Breast epithelium (tissue), 4 donors: ENCODE results near the gene KDM6B. TPM values are rescaled to one million over a fixed set of nuclear protein-coding genes. Genes with fewer than 3 reads are reported as not detected.

Source experiments
- DNase-seq, 2 donors: peaks; one replicate each; pipeline ENCODE4 v3.0.0-alpha.2; 2019; ENCODE audit warnings: low spot score in 2 of 2
- H3K27ac ChIP-seq, 2 donors: fragments of 200-600 bp; sonication (generic) in 1 of 2; one replicate each; pipeline ENCODE4 v1.5.1; 2016 to 2019; ENCODE audit warnings: mild to moderate bottlenecking in 1 of 2
- H3K27me3 ChIP-seq, 2 donors: fragments of 200-600 bp; sonication (generic) in 1 of 2; one replicate each; pipeline versions ENCODE4 v1.5.1 to v1.6.0; 2017 to 2019; ENCODE audit warnings: control low read depth in 1 of 2, mild to moderate bottlenecking in 1 of 2
- H3K36me3 ChIP-seq: fragments of 200-600 bp; one replicate; pipeline ENCODE4 v1.5.1; 2019
- H3K4me1 ChIP-seq, 2 donors: fragments of 200-600 bp; sonication (generic); one replicate each; pipeline ENCODE4 v1.5.1; 2016 to 2019; ENCODE audit warnings: control low read depth in 1 of 2
- H3K4me3 ChIP-seq, 3 donors: fragments of 200-600 bp; sonication (generic); 1 replicate in 2 of 3; 2 replicates in 1 of 3; pipeline ENCODE4 v1.5.1; 2016 to 2019; ENCODE audit warnings: mild to moderate bottlenecking in 3 of 3, moderate library complexity in 2 of 3
- H3K9me3 ChIP-seq, 2 donors: fragments of 200-600 bp; sonication (generic) in 1 of 2; one replicate each; pipeline ENCODE4 v1.5.1; 2016 to 2019; ENCODE audit warnings: control low read depth in 1 of 2
- POLR2A ChIP-seq: fragments of 450-650 bp; IDR thresholded peaks from one replicate; pipeline ENCODE4 v1.6.1; 2016; ENCODE audit warnings: antibody characterized with exemption, mild to moderate bottlenecking, moderate library complexity
- POLR2AphosphoS5 ChIP-seq, 3 donors: sonication (generic); formaldehyde crosslinking; IDR thresholded peaks; one replicate each; pipeline ENCODE4 v1.6.1; 2017; ENCODE audit warnings: antibody characterized with exemption in 3 of 3
- intact Hi-C: fragments of 100-400 bp; cut with DNase I; formaldehyde crosslinking; loops from one replicate; pipeline ENCODE4 v1.15.1; 2023; ENCODE audit warnings: low total_unique reads
- total RNA-seq, 3 donors: library from RNA; depleted of rRNA; stranded (reverse); fragments of >200 nt; gene quantifications; one replicate each; pipeline ENCODE4 v1.1.0, GENCODE V29; 2016
- TF ChIP-seq, protein P1 (sequence below), 3 donors: fragments of 450-650 bp; IDR thresholded peaks; one replicate each; pipeline ENCODE4 v1.5.1; 2016 to 2017; ENCODE audit warnings: antibody characterized with exemption in 3 of 3, mild to moderate bottlenecking in 3 of 3, moderate library complexity in 3 of 3

The KDM6B gene
- total RNA-seq, 3 donors from 2014 or later, result 6.4 to 89.7 (median 10.5) TPM

DNA sequence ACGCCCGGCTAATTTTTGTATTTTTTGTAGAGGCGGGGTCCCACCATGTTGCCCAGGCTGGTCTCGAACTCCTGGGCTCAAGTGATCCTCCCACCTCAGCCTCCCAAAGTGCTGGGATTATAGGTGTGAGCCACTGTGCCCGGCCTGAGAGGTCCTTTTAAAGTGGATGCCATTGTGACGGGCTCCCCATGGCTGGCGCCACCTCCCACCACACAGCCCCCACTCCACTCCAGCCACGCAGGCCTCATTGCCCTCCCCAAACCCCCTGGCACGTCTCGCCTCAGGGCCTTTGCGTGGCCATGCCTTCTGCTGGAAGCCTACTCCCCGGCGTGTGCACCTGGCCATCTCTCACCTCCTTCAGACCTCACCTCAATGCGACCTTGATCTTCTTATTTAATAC lies 11.9 kb upstream of the KDM6B start:
- Histone ChIP-seq H3K4me3 (no peak overlapping the region), H3K27ac (no peak overlapping the region), H3K36me3 (no peaks in the 10 kb centered on the region), H3K4me1 (no peaks in the 10 kb centered on the region), H3K27me3 (no peaks in the 10 kb centered on the region), H3K9me3 (no peaks in the 10 kb centered on the region)
- DNase-seq, result no peak
- TF ChIP-seq, protein P1, sequence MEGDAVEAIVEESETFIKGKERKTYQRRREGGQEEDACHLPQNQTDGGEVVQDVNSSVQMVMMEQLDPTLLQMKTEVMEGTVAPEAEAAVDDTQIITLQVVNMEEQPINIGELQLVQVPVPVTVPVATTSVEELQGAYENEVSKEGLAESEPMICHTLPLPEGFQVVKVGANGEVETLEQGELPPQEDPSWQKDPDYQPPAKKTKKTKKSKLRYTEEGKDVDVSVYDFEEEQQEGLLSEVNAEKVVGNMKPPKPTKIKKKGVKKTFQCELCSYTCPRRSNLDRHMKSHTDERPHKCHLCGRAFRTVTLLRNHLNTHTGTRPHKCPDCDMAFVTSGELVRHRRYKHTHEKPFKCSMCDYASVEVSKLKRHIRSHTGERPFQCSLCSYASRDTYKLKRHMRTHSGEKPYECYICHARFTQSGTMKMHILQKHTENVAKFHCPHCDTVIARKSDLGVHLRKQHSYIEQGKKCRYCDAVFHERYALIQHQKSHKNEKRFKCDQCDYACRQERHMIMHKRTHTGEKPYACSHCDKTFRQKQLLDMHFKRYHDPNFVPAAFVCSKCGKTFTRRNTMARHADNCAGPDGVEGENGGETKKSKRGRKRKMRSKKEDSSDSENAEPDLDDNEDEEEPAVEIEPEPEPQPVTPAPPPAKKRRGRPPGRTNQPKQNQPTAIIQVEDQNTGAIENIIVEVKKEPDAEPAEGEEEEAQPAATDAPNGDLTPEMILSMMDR (IDR thresholded peaks at IDR 0.05), result no peak
- TF ChIP-seq POLR2A (no peak), POLR2AphosphoS5 (IDR thresholded peaks at IDR 0.05) (no peak)
- intact Hi-C loops, result no loop called here

DNA sequence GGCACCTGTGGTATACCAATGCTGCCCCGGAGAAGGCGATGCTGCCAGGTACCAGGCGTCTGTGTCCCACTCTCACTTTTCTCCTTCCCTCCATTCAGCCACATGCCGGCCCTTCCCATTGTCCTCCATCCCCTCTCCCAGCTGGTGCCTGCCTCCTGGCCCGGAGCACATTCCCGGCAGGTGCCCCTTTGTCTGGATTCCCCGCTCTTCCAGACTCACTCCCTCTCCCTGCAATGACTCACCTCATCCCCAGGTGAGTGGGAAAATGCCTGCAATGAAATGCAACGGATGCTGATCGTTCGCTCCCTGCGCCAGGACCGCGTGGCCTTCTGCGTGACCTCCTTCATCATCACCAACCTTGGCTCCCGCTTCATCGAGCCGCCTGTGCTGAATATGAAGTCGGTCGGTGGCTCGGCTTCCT lies 10.4 kb upstream of the KDM6B start:
- Histone ChIP-seq H3K27me3 (no peaks in the 10 kb centered on the region), H3K4me1 (no peaks in the 10 kb centered on the region), H3K36me3 (no peaks in the 10 kb centered on the region), H3K27ac (no peak overlapping the region), H3K9me3 (no peaks in the 10 kb centered on the region), H3K4me3 (no peak overlapping the region)
- intact Hi-C loops, result no loop called here
- no peak for DNase-seq
- no peak for TF ChIP-seq POLR2A
- TF ChIP-seq, protein P1 (IDR thresholded peaks at IDR 0.05), result no peak
- TF ChIP-seq POLR2AphosphoS5 (IDR thresholded peaks at IDR 0.05), result no peak

DNA sequence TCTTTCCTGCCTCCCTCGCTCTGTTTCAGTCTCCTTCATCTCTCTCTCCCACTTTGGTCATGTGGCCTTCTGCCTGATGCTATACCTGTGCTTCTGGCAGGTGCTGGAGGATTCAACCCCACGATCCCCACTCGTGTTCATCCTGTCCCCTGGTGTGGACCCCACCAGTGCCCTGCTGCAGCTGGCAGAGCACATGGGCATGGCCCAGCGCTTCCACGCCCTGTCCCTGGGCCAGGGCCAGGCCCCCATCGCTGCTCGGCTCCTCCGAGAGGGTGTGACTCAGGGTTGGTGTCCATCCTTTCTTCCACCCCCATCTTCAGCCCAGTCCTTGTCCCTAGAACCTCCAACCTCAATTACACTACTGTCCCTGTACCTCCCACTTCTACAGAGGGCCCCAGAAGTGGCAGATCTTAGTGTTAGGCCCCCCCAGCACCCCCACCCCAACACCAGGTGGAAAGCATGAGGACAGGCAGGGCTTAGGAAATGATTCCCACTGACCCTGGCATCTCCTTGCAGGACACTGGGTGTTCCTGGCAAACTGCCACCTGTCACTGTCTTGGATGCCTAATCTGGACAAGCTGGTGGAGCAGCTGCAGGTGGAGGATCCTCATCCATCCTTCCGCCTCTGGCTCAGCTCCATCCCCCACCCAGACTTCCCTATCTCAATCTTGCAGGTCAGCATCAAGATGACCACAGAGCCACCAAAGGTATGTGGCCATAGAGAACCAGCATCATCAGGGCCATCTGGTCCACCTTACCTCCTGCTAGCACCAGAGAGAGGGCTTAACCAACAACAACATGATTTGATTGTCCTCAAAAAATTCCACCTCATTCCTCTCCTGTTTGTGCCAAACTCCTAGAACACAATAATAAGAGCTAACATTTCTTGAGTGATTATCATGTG lies 9.7 kb upstream of the KDM6B start:
- TF ChIP-seq, protein P1 (IDR thresholded peaks at IDR 0.05), result no peak
- no peak for TF ChIP-seq POLR2AphosphoS5 (IDR thresholded peaks at IDR 0.05)
- no peak for TF ChIP-seq POLR2A
- Histone ChIP-seq H3K36me3 (no peaks in the 10 kb centered on the region), H3K4me3 (no peak overlapping the region), H3K4me1 (no peaks in the 10 kb centered on the region), H3K27ac (no peak overlapping the region), H3K9me3 (no peaks in the 10 kb centered on the region), H3K27me3 (no peaks in the 10 kb centered on the region)
- no peak for DNase-seq
- intact Hi-C loops, result no loop called here

DNA sequence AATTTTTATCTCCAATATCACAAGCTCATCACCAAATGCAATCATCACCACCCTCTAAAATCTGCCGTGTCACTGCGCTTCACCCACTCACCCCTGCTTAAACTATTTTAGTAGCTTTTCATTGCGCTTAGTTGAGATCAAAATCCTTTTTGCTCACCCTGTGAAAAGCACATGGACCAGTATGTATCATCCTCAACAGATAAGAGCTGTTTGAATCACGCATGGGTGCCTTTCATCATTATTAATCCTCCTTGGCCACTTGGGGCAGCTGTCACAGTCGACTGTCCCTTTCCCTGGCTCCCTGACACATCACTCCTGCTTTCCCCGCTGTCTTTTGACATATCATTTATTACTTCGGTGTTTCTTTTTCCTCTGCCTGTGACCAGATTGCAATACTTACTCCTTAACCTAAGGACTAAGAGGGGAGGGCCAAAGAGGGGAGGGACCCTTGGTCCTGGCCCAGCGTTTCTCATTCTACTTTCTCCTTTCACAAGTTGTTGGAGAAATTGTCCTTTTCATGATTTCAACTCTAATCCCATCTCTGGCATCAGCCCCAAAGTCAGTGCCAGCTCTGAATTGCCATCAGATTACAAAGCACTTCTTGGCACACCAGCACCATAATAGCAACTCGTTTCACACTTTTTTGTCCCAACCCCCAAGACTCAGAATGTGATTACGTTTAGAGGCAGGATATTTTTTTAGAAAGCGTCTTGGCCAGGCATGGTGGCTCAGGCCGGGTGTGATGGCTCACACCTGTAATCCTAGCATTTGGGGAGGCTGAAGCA lies 8.6 kb upstream of the KDM6B start:
- Histone ChIP-seq H3K4me3 (no peak overlapping the region), H3K27me3 (no peaks in the 10 kb centered on the region), H3K36me3 (no peaks in the 10 kb centered on the region), H3K27ac (no peak overlapping the region), H3K9me3 (no peaks in the 10 kb centered on the region), H3K4me1 (no peaks in the 10 kb centered on the region)
- DNase-seq, result no peak
- intact Hi-C loops, result no loop called here
- TF ChIP-seq, protein P1 (IDR thresholded peaks at IDR 0.05), result no peak
- TF ChIP-seq POLR2AphosphoS5 (IDR thresholded peaks at IDR 0.05) (no peak), POLR2A (no peak)

DNA sequence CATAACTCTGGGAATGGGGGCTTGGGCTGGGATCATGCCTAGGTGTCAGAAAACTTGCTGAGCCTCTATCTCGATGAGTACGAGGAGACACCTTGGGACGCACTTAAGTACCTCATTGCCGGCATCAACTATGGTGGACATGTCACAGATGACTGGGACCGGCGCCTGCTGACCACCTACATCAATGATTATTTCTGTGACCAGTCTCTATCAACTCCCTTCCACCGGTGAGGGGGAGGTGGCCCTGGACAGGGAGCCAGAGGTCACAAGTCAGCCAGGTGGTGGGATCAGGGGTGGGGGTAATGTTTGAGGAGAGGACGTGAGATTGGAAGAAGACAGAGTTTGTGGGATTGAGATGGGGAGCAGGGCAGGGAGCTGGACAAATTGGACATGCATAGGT lies 3.4 kb upstream of the KDM6B start:
- TF ChIP-seq, protein P1 (IDR thresholded peaks at IDR 0.05), result no peak
- H3K27me3 ChIP-seq, result no peaks in the 10 kb centered on the region
- H3K4me3 ChIP-seq, result no peak overlapping the region
- H3K9me3 ChIP-seq, result no peaks in the 10 kb centered on the region
- H3K27ac ChIP-seq, result no peak overlapping the region
- peak in 1 of 2 donors; percentile 47 for DNase-seq
- no peaks in the 10 kb centered on the region for H3K4me1 ChIP-seq
- H3K36me3 ChIP-seq, result no peaks in the 10 kb centered on the region
- intact Hi-C loops, result no loop called here
